Keratinocyte (primary cell): ENCODE data around the gene POLD4. TPM values are rescaled to one million over a fixed set of nuclear protein-coding genes. Genes with fewer than 3 reads are reported as not detected.

Experiments
- DNase-seq: peaks from one replicate; pipeline ENCODE4 v3.0.0-alpha.2; 2011; ENCODE audit warnings: low read depth, missing footprints, low spot score
- FAIRE-seq: peaks from 2 replicates; lab custom pipeline; 2011; peaks lifted over from hg19 to GRCh38; lab: Jason Lieb, UNC
- H2AFZ ChIP-seq: 2 replicates; pipeline ENCODE4 v1.6.0; 2012; ENCODE audit warnings: low read length, control low read depth, inconsistent platforms; ENCODE audit not compliant: control insufficient read depth
- H3K27ac ChIP-seq: 2 replicates; pipeline ENCODE4 v1.5.1; 2011; ENCODE audit warnings: low read length; ENCODE audit not compliant: control insufficient read depth, insufficient read depth
- H3K27me3 ChIP-seq: 3 replicates; pipeline ENCODE4 v1.6.0; 2011; ENCODE audit warnings: low read length; ENCODE audit not compliant: control insufficient read depth, insufficient read depth; ENCODE audit errors: extremely low read depth
- H3K36me3 ChIP-seq, 2 experiments: 2 replicates in 1 of 2; 3 replicates in 1 of 2; pipeline ENCODE4 v1.5.1; 2011; ENCODE audit warnings: low read length in 2 of 2, mild to moderate bottlenecking in 1 of 2; ENCODE audit not compliant: control insufficient read depth in 2 of 2, insufficient read depth in 2 of 2; ENCODE audit errors: extremely low read depth in 1 of 2
- H3K4me1 ChIP-seq: 3 replicates; pipeline ENCODE4 v1.5.1; 2011; ENCODE audit warnings: low read length; ENCODE audit not compliant: control insufficient read depth, insufficient read depth; ENCODE audit errors: extremely low read depth
- H3K4me2 ChIP-seq: 3 replicates; pipeline ENCODE4 v1.6.0; 2011; ENCODE audit warnings: low read depth, low read length; ENCODE audit not compliant: control insufficient read depth, insufficient read depth; ENCODE audit errors: extremely low read depth
- H3K4me3 ChIP-seq, 3 experiments: fragments of 200-600 bp in 1 of 3; sonication (generic) in 1 of 3; 2 replicates in 2 of 3; 3 replicates in 1 of 3; pipeline ENCODE4 v1.5.1; 2011 to 2016; ENCODE audit warnings: low read length in 3 of 3, mild to moderate bottlenecking in 3 of 3, control low read depth in 2 of 3, inconsistent platforms in 1 of 3, low read depth in 1 of 3, mixed read lengths in 1 of 3, mixed run types in 1 of 3, moderate library complexity in 1 of 3; ENCODE audit not compliant: control insufficient read depth in 2 of 3, insufficient read depth in 2 of 3; ENCODE audit errors: extremely low read depth in 1 of 3
- H3K79me2 ChIP-seq: 2 replicates; pipeline ENCODE4 v1.6.0; 2012; ENCODE audit warnings: low read length; ENCODE audit not compliant: control insufficient read depth, insufficient read depth
- H3K9ac ChIP-seq: 3 replicates; pipeline ENCODE4 v1.6.0; 2011; ENCODE audit warnings: low read length; ENCODE audit not compliant: control insufficient read depth, insufficient read depth; ENCODE audit errors: extremely low read depth
- H3K9me1 ChIP-seq: 3 replicates; pipeline ENCODE4 v1.6.0; 2011; ENCODE audit warnings: low read length; ENCODE audit not compliant: control insufficient read depth, insufficient read depth; ENCODE audit errors: extremely low read depth
- H3K9me3 ChIP-seq: 2 replicates; pipeline ENCODE4 v1.5.1; 2012; ENCODE audit warnings: low read depth, low read length; ENCODE audit not compliant: control insufficient read depth
- H4K20me1 ChIP-seq: 3 replicates; pipeline ENCODE4 v1.6.0; 2011; ENCODE audit warnings: low read length; ENCODE audit not compliant: control insufficient read depth, insufficient read depth; ENCODE audit errors: extremely low read depth
- CTCF ChIP-seq, 3 experiments: IDR thresholded peaks in 1 of 3; conservative IDR thresholded peaks in 1 of 3; optimal IDR thresholded peaks in 1 of 3; 2 replicates in 2 of 3; 3 replicates in 1 of 3; pipeline versions ENCODE3 to v1.5.1; 2011; ENCODE audit warnings: low read length in 3 of 3, mild to moderate bottlenecking in 3 of 3, moderate library complexity in 2 of 3, control low read depth in 1 of 3, inconsistent platforms in 1 of 3; ENCODE audit not compliant: insufficient read depth in 2 of 3; ENCODE audit errors: extremely low read depth in 1 of 3
- EZH2 ChIP-seq: IDR thresholded peaks from one replicate; pipeline ENCODE4 v1.6.1; 2012; ENCODE audit warnings: inconsistent platforms, mild to moderate bottlenecking, low read length, moderate library complexity
- dilution Hi-C: fragments of 300-500 bp; cut with MboI; formaldehyde crosslinking; loops from one replicate; pipeline ENCODE4 v1.7.0; 2020; ENCODE audit warnings: low sequenced_read_pairs; ENCODE audit not compliant: extremely low pct_ligation_motif_present
- polyA plus RNA-seq, 5 experiments: library from polyadenylated mRNA; depleted of rRNA in 3 of 5; stranded (reverse) in 3 of 5; stranded (forward) in 1 of 5; unstranded in 1 of 5; fragments of >200 nt; gene quantifications; 1 replicate in 1 of 5; 2 replicates in 3 of 5; 3 replicates in 1 of 5; pipeline versions ENCODE4 v1.2.1 to v1.2.3, GENCODE V29; 2011 to 2012; ENCODE audit warnings: missing spikeins in 2 of 5, low read depth in 1 of 5, low replicate concordance in 1 of 5

The POLD4 gene
- polyA plus RNA-seq, 1 donor (not counting 4 experiments of a cell fraction or from before 2014, with no cell fraction given) = 35.7 TPM

DNA sequence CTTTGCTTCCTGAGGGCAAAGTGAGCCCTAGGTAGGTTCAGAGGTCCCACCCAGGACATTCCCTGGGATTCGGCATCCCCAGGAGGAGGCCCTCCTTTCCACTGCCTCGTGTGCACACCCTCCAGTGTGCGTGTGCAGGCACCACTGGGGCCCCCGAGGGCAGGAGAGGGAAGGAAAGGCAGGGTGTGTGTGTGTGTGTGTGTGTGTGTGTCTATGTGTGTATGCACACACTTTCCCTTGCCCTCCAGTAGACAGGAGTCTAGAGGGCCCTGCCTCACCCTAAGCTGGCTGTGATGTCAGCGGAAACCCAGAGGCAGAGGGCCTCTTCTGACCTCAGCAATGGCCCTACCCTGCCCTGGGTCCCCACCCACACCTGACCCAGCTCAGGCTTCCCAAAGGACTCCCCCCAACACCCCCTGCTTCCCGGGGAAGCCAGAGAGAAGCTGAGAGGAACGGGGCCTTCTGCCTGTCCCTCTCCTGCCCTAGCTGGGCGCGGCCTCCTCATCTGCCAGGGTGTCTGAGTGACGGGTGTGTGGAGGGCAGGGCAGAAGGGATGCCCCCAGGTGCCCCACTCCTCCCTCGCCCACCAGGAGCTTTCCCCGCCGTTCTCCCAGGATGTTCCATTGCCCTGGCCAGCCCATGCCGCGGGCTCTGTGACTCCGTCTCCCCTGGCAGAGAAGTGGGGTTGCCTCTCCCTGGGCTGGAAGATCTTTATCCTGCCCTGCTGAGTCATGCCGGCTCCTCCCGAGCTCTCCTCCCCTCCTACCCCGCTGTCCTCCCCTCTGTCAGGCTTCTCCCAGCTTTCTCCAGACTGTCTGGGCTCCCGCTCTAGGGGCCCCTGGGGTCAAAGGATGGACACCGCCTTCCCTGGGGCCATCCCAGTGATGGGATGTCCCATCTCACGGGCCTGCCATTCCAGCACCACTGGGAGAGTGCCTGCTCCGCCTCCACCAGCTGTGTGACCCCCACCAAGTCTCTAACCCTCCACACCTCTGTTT is 26.0 kb upstream of the POLD4 start:
- Histone ChIP-seq H3K4me1 (peaks cover 39% of the 10 kb centered on the region), H3K27me3 (no peaks in the 10 kb centered on the region), H3K9ac (peak overlapping the region; percentile 8), H3K36me3 (no peaks in the 10 kb centered on the region), H3K4me3 (no peak overlapping the region), H2AFZ (peak overlapping the region; percentile 80), H3K4me2 (peak overlapping the region; percentile 51), H3K9me1 (no peaks in the 10 kb centered on the region), H3K27ac (peak overlapping the region; percentile 51), H4K20me1 (no peaks in the 10 kb centered on the region), H3K79me2 (no peaks in the 10 kb centered on the region), H3K9me3 (no peaks in the 10 kb centered on the region)
- TF ChIP-seq CTCF (optimal IDR thresholded peaks at IDR 0.05 in 1 of 3, IDR thresholded peaks at IDR 0.05 in 1 of 3, conservative IDR thresholded peaks at IDR 0.05 in 1 of 3; ENCODE audit: extremely low read depth in 1 of 3, insufficient read depth in 2 of 3, low read length in 3 of 3) = no peak
- no peak for TF ChIP-seq EZH2
- DNase-seq = no peak
- FAIRE-seq = no peak
- dilution Hi-C loops = no loop called here

GRCh38 chr11:67378544-67378943 is 25.2 kb upstream of the POLD4 start:
- H4K20me1 ChIP-seq = no peaks in the 10 kb centered on the region
- dilution Hi-C loops = no loop called here
- no peak overlapping the region for H2AFZ ChIP-seq
- no peak overlapping the region for H3K4me3 ChIP-seq
- no peaks in the 10 kb centered on the region for H3K9me1 ChIP-seq
- H3K27me3 ChIP-seq = no peaks in the 10 kb centered on the region
- no peaks in the 10 kb centered on the region for H3K9me3 ChIP-seq
- H3K27ac ChIP-seq = no peak overlapping the region
- no peak overlapping the region for H3K4me2 ChIP-seq
- no peaks in the 10 kb centered on the region for H3K79me2 ChIP-seq
- no peak overlapping the region for H3K9ac ChIP-seq
- DNase-seq (no peak), FAIRE-seq (no peak)
- no peak for TF ChIP-seq CTCF (optimal IDR thresholded peaks at IDR 0.05 in 1 of 3, IDR thresholded peaks at IDR 0.05 in 1 of 3, conservative IDR thresholded peaks at IDR 0.05 in 1 of 3; ENCODE audit: extremely low read depth in 1 of 3, insufficient read depth in 2 of 3, low read length in 3 of 3)
- TF ChIP-seq EZH2 = no peak
- no peaks in the 10 kb centered on the region for H3K36me3 ChIP-seq
- peaks cover 45% of the 10 kb centered on the region for H3K4me1 ChIP-seq
